Measurements from ENCODE around the gene ARHGAP42.
"Not testable (repeated sequence)": the region's sequence is repeated elsewhere in the genome, so short reads cannot be mapped to it uniquely, and the experiment has no call there.

Gene ARHGAP42, protein sequence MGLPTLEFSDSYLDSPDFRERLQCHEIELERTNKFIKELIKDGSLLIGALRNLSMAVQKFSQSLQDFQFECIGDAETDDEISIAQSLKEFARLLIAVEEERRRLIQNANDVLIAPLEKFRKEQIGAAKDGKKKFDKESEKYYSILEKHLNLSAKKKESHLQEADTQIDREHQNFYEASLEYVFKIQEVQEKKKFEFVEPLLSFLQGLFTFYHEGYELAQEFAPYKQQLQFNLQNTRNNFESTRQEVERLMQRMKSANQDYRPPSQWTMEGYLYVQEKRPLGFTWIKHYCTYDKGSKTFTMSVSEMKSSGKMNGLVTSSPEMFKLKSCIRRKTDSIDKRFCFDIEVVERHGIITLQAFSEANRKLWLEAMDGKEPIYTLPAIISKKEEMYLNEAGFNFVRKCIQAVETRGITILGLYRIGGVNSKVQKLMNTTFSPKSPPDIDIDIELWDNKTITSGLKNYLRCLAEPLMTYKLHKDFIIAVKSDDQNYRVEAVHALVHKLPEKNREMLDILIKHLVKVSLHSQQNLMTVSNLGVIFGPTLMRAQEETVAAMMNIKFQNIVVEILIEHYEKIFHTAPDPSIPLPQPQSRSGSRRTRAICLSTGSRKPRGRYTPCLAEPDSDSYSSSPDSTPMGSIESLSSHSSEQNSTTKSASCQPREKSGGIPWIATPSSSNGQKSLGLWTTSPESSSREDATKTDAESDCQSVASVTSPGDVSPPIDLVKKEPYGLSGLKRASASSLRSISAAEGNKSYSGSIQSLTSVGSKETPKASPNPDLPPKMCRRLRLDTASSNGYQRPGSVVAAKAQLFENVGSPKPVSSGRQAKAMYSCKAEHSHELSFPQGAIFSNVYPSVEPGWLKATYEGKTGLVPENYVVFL

DNA sequence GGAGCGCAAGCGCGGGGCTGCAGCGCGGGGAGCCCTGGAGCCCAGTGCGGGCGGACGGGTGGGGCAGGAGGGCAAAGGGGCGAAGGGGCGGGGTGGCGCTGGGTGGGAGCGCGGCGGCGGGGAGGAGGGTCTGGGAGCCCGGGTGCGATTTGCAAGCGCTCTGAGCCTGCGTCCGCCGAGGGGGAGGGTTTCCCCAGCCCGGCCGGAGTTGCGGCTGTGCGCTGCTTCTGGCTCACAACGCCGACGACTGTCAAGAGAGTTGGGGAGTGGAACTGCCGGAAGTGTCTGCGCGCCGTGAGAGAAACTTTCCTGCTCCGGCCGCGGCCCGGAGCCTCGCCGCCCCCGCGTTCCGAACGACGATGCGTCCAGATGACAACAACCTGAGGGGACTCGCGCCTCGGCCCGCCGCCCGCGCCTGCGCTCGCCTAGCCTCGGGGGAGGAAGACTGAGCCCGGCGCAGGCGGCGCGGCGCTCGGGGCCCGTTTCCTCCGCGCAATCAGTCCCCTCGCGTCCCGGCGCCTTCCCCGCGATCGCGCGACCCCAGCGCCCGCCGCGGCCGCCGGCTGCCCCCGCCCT lies at the start of gene ARHGAP42:
ARHGAP42 (plus strand) TSS at position 235 of the 576 bp plus-strand sequence. CDS start 391 bp downstream, outside the sequence.
- peak; percentile 22 for DNase-seq

DNA sequence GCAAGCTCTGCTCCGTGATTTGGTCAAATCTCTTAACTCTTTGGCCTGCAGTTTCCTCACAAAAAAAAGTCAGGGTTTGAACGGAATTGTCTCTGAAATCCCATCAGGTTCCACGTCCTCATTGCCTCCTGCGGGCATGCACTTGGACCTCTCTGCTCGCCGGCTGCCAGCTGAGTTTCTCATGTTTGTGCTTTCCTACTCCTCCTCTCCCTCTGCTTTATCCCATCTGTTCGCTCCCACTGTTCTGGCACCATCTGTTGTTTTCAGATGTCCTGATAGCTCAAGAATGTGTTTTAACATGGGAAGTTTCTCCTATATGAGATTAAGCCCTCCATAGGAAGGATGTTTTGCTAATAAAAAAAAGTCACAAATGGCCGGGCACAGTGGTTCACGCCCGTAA lies 49.4 kb upstream of the ARHGAP42 start:
- no peak for DNase-seq

DNA sequence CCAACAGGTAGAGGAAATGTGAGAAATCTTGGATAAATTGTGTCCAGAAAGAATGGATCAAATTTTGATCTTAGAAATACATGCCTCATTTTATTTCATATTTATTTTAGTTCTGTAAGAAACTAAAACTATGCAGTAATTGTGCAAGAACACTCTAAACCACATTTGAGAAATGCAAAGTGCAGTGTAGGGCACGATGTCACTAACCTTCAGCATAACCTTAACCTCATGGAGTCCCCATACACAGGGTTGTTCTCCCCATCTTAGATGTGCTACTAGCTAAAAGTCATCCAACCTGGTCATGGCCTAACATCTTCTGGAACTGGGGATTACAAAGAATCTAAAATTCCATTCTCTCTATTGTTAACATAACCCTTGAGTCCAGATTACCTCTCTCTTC lies 48.4 kb upstream of the ARHGAP42 start:
- DNase-seq = no peak

DNA sequence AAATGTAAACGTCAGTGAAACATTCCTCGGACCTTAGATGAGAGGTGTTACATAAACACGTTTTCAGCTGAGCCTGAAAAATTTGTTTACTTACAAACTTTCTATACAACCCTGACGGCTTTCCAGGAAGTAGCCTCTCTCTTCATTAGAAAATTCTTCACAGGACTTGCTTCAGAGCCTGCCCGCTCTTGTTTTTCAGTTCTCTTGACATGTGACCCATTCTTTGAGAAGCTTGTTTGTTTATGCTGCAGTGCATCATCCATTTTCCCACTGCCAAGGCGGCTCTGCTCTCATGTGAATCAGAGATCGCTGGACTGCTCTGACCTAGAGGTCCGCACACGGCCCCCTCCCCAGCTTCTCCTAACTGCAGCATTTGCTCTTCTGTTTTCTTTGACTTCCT lies 47.9 kb upstream of the ARHGAP42 start:
- DNase-seq = no peak

DNA sequence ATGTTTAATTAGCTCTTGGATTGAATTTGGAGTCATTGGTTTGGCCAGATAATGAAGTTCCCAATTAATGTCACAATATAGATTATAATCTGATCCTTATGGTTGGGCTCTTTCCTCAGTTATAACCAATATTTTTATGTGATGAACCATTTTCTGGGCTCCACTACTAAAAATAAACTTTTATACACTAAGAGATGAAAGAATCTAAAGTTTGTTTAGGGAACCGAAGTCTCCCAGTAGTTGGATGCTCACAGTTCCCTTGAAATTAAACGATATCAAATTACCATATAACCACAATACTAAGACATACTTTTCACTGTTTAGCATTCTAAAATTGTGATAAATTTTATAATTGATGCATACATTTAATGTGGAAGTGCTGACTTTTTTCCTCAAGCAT lies 47.0 kb upstream of the ARHGAP42 start:
- no peak for DNase-seq

DNA sequence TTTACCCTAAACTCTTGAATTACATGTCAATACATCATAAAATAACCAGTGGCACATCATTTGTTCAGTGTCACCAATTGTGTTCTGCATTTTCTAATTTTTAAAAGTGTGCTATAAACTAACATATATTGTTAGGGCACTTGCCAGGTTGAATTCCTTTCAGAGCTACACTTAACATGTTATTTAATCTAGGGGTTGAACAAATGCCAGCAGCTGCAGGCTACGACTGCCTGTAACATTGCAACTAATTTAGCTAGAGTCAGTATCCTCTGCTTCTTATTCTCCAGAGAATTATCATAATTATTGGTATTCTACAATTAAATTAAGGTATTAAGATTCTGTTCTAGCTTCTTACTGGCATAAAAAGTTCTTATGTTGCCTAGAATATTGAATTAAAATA lies 46.4 kb upstream of the ARHGAP42 start:
- no peak for DNase-seq

DNA sequence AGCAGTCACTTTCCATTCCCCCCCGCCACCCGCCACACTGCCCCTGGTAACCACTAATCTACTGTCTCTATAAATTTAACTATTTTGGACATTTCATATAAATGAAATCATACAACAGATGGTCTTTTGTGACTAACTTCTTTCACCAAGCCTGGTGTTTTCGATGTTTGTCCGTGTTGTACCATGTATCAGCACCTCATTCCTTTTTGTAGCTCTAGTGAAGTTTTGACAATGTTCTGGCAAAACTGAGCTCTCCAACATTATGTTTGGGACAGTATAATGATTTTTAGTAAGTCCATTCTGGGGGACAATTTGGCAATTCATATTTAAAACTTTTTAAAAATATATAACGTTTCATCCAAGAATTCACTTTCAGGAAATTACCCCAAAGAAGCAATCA lies 45.6 kb upstream of the ARHGAP42 start:
- no peak for DNase-seq

DNA sequence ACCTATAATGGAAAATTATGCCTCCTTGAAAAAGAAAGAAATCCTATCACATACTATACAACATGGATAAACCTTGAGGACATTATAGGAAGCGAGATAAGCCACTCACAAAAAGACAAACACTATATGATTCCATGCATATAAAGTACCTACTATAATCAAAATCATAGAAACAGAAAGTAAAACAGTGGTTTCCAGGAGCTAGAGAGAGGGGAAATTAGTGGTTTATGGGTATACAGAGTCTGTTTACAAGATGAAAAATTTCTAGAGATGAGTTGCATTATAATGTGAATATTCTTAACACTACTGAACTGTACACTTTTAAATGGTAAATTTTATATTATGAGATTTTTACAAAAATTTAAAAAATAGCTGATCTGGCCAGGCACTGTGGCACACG lies 40.5 kb upstream of the ARHGAP42 start:
- no peak for DNase-seq

DNA sequence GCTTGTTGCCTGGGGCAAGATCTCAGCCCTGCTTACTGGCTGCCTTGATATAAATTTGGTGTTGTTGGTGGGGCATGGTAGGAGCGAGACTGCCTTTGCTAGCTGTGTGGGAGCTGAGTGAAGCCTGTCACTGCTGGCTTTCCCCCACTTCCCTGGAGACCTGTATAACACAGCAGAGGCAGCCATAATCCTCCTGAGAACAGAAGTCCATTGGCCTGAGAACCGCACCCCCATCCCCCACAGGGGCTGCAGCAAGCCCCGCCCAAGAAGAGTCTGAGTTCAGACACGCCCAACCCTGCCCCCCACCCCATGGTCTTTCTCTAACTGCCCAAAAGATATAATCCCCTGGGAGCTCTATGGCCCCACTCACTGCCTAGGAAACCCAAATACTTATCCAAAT lies 39.2 kb upstream of the ARHGAP42 start:
- DNase-seq = no peak

DNA sequence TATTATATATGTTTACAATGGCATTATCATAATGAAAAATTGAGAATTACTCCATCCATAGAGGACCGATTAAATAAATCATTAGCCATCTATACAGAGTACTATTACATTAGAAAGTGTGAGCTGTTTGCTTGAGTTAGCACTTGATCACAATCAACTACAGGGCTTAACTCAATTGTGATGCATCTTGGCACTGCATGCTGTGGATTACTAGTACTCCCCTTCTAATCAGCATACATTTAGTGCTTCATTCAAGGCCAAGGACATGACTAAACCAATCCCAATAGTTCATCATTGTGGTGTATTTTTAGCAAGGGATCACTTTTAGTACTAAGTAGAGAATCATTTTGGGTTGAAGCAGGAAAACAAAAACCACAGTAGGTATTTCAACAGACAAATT lies 23.5 kb upstream of the ARHGAP42 start:
- DNase-seq = no peak

DNA sequence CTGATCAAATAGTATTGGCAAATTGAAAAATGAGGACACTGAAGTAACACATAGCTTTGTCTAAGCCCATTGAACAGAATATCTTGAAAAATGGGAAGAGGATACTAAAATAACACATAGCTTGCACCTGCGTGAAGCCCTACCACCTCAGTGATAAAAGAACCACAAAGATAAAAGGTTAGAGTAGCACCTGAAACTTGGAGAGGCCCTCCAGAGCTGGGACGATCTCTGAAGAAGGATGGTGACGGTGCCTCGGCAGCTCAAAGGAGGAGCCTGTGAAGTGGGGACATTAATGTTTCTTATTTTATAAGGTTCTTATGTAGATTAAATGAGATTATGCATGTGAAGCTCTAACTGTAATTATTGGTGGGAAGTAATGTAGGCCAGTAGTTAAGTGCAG lies 23.1 kb upstream of the ARHGAP42 start:
- no peak for DNase-seq

DNA sequence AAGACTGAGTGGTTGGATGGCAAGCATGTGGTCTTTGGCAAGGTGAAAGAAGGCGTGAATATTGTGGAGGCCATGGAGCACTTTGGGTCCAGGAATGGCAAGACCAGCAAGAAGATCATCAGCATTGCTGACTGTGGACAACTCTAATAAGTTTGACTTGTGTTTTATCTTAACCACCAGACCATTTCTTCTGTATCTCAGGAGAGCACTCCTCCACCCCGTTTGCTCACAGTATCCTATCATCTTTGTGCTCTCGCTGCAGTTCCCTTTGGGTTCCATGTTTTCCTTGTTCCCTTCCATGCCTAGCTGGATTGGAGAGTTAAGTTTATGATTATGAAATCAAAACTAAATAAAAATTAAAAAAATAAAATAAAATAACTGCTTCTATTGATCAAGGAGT lies 20.3 kb upstream of the ARHGAP42 start:
- not testable (repeated sequence) for DNase-seq

DNA sequence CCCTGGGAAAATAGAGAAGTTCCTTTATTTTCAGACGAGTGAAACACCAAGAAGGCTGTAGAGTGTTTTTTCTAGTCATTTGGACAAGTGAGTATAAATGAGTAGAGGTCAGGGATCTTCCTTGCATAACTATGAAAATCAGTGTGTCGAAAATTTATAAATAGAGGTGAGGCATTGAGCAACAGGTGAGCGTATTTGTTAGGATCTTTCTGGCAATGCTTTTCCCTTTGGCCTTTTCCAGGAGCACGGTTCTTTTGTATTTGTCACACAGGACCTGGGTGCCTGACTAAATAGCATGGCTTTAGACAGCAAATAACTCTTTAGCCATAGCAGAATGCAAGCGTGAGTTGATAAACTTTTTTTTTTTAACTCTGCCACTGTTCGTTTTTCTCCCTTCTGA lies 19.6 kb upstream of the ARHGAP42 start:
- no peak for DNase-seq

DNA sequence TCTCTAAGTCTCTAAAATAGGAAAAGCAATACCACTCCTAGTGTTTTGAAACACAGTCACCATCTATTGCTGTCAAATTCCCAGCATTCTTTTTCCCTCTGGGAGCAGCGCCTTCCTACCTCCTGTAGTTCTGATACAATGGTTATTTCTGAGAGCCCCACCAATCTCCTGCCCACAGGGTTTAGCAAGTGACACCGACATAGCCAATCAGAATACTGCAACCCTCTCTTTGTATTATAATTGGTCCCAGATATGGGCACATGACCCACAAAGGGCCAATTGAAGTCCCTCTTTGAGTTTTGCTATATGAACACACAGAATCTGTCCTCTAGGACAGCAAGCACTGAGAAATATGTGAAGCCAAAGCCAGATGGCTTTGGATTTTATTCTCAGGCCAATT lies 16.9 kb upstream of the ARHGAP42 start:
- no peak for DNase-seq

DNA sequence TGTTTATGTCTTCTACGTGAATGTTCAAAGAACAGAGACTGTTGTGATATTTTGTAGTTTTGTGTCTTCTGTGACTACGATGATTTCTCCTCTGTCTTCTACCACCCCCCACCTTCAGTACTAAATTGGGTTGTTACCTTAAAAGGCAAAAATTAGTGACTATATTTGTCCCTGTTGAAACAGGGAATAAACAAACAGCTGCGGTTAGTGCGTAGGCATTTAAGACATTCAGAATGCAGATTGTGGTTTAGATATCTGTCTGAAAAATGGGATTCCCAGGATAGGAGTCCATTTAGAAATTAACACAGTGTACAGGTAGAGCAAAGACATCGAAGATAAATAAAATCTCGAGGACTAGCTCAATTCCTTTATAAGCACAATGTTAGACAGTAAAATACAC lies 15.6 kb upstream of the ARHGAP42 start:
- no peak for DNase-seq

DNA sequence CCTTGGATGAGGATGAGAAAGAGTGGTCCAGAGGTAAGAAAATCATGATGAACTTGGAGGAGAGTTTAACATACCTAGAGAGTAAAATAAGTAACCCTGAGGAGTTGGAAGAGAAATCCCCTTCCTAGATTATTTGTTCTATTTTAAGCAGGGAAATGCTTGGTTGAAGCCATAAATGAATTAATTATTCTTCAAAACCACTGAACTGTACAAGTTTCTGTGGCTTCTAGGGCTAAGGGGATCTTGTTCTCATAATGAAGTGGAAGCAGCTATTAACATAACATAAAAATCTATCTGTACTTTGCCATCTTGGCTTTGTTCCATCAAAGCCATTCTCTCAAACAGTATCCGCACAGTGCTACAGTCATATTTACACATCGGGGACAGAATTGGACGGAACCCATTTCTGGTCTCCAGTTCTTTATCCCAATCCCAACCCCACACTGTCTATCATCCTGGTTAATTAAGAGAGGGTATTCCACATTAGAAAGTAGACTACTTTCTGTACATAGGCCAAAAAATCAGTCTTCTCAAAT lies 14.5 kb upstream of the ARHGAP42 start:
- DNase-seq = no peak

DNA sequence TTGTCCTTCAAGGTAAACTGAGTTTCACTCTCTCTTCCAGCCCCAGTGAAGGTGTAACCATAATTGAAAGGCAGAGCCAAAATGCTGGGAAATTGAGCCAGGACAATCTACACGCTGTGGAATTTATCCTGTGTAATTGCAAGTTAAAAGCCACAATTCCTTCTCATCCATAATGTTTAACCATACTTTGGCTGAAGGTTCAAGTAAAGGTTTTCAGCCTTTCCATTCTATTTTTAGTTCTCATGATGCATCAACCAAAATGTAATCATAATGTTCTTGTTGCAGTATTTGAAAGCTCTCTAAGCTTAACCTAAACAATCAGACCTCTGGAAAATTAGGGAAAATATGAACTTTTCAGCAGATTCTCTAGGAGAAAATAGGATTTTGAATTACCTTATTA lies 14.0 kb upstream of the ARHGAP42 start:
- DNase-seq = no peak

DNA sequence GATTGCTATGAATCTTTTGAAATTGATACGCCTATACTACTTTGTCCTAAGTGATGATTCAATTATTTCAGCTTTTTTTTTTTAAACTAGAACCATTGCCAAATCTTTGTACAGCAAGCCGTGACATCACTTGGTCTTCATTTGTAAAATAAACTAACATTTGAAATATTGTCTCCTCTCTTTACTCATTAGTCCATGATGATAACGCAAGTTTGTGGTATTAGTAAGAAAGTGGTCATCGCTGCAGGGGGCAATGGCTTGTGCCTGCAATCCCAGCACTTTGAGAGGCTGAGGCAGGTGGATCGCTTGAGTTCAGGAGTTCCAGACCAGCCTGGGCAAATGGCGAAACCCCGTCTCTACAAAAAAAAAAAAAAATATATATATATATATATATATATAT lies 12.9 kb upstream of the ARHGAP42 start:
- no peak for DNase-seq

DNA sequence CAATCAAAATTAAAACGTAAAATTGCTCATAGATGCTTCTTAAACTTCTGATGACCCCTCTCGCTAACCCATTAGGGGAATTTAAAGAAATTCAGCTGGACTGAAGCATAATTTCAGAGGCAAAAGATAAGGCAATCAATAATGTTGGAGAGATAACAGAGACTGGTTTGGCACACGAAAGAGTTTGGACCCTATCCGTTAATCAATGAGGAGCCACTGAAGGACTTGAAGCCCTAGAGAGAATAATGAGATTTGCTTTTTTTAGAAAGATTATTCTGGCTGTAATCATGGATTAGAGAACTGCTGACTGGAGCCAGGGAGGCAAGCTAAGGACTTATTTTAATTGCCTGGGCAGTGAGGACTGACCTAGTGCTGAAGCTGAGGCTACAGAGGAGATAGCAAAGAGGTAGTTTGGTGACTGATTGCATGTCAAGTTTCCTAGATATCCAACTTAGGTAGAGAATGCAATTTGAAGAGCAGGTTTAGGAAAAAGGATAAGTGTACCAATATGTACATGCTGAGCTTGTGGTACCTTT lies 11.9 kb upstream of the ARHGAP42 start:
- no peak for DNase-seq

DNA sequence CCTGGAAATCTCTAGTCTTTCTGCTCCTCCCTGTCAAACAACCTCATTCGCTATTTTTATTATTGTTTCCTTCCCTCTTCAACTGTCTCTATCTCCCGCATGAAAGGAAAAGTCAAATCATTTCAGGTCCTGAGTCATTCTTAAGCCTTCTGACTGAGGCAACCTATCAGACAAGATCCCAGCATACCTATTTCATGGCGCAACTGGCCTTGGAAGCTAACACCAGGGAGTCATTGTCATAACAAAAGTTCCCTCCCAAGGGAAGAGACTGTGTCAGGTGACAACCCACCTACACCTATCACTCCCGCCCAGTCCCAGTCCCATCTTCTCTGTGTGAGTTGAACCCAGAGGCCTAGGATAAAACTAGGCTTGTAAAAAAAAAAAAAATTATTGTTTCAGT lies 10.2 kb upstream of the ARHGAP42 start:
- DNase-seq = no peak

DNA sequence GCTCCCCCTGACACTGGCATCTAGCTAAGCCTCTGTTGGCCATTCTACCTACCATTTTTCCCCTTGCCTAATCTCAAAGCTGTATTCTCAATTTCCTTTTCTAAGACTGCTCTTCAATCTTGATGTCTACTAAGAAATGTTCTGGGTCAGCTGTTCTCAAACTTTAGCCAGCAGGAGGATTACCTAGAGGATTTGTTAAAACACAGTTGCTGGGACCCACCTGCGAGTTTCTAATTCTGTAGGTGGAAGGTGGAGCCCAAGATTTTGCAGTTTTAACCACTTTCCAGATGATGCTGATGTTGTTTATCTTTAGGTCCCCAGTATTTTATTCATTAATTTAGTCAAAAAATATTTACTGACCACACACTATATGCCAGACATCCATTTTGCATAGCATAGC lies 9.3 kb upstream of the ARHGAP42 start:
- DNase-seq = no peak

DNA sequence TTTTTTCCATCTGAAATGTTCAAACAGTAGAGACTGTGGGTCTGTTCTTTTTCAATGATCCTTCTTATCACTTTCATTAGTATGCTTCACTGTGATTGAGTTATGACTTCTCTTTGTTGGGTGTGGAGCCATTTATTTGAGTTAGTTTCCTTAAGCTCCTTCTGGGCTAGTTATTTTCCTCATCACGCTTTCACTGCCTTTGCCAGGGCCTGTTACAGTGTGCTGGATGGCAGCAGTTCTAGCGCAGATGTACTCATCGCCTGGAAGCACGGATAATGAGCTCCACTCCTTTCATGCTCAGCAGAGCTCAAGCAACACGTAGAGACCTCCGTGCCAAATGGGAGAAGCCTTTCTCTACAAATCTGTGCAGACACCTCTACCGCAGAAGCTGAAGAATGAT lies 7.0 kb upstream of the ARHGAP42 start:
- no peak for DNase-seq

DNA sequence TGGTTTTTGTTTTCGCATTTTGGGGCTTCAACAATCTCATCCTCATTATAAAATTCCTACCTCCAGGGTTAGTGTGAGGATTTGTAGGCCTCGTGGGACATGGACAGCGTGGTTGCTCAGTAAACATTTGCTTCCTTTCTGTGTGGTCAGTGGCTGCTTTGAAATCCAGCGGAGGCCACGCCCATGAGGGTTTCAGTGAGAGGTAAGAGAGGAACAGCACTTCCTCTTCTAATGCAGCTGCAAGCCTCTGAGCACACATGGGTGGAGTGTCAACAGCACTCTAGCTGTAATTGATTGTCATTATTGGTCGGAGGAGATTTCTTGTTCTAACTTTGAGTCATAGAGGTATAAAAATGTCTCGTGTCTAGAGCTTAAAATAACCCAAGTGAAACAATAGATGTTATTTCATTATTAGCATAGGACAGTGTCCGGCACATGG lies 6.0 kb upstream of the ARHGAP42 start:
- DNase-seq = peak; percentile 89

All from NCI-H774 (cell line).